NCI-H2196 (cell line): ENCODE measurements around the gene XXYLT1.

Experiments used
- DNase-seq: peaks from one replicate; lab custom pipeline; 2025; ENCODE audit not compliant: unreplicated experiment; lab: John Stamatoyannopoulos, UW

The XXYLT1 gene

GRCh38 chr3:195209083-195209846 is 61.7 kb downstream of the XXYLT1 start:
- DNase-seq = no peak

GRCh38 chr3:195208631-195209030 is 62.3 kb downstream of the XXYLT1 start:
- DNase-seq = no peak

DNA sequence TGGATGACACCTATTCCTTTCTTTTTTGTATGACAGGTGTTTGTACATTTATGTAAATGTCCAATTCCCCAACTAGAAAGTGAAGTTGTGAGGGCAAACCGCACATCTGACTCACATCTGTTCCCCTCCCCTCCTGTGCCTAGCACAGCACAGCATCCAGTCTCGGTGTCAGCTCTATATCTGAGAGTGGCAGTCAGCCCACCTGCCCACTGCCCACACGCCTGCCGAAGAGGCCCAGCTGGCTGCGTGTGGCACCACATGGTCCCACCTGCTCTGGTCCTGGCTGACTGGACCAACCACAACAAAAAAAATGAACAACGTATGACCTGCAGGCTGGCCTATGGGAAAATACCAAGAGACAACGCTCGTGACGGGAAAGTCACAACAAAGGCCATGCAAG is 62.8 kb downstream of the XXYLT1 start:
- no peak for DNase-seq

GRCh38 chr3:195207731-195208130 is 63.2 kb downstream of the XXYLT1 start:
- DNase-seq = no peak

DNA sequence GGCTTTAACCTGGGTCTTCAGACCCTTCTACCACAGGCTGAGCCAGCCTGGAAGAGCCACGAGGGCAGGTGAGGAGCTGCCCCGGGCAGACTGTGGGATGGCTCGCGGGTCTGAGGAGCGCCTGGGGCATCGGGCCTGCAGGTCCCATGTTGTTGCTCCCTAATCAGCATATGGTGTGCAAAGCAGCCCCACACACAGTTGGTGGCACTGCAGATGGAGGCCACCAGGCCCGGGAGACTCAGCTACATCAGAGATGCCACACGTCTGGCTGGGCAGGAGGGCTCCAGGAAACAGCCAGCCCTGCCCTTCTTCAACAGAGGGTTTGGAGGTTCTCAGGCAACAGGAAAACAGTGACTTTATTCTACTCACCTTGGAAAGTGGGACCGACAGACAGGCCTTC is 63.9 kb downstream of the XXYLT1 start:
- DNase-seq = no peak

DNA sequence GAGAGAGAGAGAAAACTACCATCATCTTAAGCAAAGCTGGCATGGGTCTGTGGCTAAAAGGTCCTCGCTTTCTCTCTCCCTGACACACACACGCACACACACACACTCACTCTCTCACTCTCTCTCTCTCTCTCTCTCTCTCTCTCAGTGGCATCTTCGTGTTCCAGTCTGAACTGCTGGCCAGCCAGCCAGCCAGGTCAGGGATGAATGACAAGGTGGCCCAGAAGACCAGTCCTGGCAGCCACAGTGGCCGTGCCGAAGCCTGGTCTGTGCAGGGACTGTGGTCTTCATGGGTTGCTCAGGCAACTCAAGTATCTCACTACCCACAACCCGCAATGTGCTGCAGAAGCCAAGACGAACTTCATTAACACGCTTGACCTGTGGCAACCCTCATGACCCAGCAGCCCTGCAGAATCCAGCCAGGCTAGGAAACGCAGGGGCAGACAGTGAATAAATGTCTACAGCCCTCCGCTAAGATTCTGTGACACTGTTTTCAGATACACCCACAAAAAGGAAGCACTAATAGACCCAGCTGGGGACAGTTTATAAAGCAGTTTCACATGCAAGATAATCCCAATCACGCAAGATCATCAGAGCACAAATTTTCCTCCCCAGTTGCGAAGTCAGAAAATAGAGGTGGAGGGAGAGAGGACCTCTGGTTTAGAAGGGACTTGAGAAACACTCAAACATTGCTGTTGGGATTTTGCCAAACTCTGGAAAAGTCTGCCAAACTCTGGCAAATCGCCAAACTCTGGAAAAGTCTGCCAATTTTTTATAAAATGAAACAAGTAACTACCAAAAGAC is 66.4 kb downstream of the XXYLT1 start:
- peak; percentile 81 for DNase-seq

DNA sequence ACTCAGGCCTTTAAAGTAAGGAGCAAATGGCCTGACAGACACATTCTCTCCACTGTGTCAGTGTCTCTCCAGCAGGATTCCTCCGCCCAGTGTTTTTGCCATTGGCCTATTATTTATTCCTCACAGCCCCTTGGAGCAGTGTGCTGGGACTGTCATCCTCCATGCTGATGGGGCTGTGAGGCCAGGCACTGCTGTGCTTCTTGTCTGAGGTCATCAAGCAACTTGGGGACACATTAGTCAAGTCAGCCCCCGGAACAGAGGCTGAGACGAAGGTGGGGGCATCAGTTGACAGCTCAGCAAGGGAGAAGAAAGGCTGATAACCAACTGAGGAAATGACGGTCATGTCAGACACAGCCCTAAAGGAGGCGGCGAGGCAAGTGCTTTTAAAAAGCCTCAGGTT is 67.4 kb downstream of the XXYLT1 start:
- DNase-seq = no peak

DNA sequence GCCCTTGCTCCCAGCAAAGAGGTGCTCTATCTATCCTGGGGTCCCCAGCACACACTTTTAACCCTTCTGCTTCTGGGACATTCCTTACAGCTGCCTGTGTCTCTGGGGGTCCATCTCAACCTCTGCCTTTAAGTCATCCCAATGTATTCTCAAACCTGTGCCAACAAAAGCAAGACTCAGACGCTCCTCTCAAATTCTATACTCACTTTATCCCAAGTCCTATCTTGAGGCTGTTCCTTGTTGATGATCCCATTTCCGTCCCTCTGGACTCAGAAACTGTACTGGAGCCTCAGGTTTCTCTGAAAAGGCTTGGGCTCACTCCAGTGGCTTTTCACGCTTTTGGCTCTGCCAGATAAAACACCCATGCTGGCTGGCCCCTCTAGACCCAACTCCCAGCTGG is 69.7 kb downstream of the XXYLT1 start:
- DNase-seq = no peak

DNA sequence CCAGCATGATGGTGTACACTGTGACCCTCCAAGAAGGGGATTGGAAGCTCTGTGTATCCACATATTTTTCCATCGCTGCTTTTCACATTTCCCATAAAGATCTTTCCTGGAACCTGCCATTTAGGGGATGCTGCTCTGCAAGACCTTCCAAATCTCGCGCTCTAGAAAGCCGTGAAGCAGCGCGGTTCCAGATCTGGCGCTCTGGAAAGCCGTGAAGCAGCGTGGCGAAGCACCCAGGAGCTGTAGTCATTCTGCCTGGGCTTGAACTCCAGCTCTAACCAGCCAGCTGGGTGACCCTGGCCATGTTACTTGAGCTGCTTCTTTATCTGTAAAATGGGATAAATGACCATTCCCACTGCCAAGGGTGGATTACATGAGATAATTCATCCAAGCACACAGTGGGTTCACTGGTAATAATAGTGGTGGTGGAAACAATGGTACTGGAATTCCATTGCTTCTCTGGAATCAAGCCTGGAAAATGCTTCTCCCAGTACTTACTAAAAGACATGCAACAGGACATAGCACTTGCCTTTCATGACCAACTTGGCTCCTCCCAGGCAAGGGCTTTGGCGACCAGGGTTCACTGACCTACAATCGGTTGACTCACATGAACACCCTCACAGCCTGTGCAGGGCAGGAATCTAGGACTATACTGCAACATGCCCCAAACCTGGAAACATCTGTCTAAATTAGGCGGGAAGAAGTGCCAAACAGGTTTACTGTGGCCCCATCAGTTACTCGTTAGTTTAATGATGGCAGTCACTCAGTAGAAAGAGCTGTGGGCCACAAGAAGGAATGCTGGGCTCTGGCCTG is 70.7 kb downstream of the XXYLT1 start:
- DNase-seq = no peak

DNA sequence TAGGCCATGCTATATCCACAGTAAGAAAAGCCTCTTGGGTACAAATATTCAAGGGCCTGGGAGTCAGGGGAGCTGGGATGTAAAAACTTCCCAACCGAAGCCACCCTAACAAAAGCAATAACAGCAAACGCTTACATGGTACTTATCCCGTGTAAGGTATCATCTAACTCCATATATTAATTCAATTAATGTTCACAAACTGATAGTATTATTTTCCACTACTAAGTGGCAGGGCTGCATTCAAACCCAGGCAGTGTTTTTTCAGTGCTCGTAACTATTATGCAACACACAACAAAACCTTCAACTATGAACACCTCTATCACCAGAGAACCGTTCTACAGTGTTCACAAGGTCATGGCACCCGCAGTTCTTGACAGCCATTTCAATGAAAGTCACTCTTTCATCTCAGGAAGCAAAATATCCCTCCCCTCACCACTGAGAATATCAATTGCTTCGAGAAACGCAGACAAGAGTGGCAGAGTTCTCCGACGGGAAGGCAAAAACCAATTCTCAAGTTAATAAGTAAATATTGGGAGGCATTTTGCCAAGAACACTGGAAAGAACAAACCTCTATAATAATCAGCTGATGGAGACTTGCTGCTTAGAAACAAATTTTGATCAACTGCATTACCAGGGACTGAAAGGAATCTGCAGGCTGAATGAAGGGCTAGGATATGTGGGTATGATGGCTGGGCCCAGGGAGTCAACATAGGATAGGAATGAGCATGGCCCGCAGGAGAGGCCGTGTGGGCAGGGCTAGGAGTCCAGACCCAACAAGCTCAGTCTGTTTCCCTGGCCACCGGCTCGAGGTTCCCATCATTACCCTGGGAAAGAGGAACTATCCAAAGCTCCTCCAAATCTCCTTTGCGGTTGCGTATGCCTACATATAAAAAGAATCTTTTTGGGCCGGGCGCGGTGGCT is 72.3 kb downstream of the XXYLT1 start:
- DNase-seq = peak; percentile 51

DNA sequence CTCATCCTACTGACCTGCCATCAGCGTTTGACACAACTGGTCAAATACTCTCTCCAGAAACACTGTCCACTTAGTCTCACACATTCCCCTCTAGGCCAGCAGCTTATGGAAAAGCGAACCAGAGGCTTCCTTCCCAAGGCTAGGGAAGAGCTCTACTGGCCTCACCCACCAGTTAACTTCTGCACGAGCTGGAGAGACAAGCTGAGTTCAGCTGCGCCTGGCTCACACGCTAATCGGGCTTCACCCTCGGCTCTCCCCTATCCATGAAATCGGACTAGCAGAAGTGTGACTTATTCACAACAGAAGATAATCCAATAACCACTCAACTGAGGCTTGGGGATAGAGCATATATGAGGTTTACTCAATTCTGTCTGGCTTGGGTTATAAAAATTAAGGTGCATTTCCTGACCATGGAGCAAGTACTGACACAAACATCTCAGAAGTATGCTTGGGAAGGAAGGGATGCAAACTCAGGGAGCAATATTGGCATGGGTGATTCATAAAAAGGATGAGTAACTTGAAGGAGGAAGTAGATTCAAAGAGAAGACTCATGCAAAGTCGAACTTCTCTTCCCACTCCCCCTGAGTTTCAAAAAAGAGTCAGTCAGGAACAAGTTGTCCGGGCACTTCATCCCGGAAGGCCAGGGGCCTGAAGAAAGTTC is 73.1 kb downstream of the XXYLT1 start:
- no peak for DNase-seq

DNA sequence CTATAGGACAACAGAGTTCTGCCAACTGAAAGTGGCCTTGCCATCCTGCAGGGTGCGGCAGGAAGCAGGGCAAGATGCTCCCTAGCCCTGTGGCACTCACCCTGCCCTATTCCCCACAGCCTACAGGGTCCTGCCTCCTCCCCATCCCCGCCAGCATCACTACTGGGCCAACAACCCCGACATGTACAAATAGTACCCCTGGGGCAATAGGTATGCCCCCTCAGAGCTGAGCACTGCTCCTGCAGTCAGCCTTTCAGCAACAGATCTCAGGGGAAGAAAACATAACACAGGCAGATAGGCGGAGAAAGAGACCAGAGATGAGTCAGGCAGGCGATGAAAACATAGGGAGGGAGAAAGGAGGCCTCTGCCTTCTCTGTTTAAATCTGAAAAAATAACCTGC is 74.7 kb downstream of the XXYLT1 start:
- no peak for DNase-seq

DNA sequence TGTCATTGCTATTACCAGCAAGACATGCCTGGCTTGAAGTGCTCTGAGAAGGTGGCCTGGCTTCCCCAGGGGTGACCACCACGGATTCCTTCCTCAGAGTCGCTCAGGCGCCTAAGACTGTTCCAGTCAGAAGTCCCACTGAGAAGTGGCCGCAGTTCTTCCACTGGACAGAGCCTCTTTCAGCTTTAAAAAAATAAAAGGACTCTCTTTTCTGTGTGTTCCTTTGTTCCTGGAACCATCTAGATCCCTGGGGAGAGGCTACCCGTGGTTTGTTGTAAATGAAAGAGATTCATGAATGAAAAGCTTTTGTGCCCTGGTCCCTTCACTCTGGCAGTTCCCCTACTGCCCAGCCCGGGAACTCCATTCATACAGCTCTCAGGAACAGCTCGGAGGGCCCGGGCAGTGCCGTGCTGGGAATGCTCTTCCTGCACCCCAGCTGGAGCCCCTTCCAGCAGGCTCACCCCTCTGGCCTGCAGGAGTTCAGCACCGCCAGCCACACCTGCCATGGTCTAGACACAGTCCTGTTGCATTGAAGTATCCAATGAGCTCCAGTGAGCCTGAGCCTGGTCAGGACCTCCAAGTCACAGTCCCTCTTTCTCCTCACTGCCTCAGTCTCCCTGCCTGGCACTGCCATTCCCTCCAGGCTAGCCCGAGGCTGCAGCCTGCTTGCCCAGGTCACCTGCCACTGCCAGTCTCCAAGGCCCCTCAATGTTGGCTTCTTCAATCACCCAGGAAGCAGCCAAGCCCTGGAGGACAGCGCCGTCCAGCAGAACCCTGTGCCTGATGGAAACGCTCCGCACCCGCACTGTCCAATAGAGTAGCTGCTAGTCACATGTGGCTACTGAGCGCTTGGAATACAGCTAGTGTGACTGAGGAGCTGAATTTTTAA is 75.4 kb downstream of the XXYLT1 start:
- DNase-seq = no peak

DNA sequence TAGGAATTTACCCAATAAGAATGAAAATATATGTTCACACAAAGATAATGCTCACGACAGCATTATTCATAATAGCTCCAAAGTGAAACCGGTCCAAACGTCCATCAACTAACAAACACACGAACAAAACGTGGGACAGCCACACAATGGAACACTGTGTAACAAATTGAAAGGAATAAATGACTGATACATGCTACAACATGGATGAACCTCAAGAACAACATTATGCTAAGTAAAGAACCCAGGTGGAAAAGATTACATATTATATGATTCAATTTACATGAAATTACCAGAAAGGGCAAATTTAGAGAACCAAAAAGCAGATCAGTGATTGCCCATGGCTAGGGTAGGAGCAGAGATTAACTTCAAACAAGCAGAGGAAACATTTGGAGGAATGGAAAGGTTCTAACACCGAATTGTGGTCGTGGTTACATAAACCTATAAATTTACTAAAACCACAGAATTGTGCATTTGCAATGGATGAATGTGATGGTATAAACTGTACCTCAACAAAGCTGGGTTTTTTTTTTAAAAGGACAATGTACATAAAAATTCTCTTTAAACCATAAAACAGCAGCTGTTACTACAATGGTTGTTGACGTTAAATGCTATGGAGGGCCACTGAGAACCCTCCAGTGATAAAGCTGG is 76.3 kb downstream of the XXYLT1 start:
- no peak for DNase-seq

DNA sequence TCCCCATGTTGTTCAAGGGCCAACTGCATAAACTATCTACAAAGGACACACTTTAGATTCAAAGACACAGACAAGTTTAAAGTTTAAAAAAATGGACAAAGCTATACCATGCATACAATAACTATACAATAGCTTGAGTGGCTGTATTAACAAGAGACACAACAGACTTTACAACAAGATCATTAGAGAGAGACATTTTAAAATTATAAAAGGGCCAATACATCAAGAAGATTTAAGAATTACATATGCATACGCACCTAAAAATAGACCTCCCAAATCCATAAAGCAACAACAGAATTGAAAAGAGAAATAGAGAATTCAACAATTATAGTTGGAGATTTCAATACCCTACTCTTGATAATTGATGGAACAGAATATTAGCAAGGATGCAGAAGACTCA is 79.4 kb downstream of the XXYLT1 start:
- no peak for DNase-seq

DNA sequence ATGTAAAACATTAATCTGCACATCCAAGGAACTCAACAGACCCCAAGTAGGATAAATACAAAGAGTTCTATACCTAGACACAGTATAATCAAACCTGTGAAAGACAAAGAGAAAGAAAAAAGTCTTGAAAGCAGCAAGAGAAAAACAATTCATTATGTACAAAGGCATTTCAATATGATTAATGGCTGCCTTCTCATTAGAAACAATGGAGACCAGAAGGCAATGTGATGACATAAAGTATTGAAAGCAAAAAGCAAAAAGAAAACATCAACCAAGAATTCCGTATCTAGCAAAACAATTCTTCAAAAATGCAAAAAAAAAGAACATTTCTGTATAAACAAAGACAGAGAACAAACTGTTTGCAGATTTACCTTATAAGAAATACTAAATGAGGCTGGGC is 81.1 kb downstream of the XXYLT1 start:
- DNase-seq = no peak

GRCh38 chr3:195188426-195188927 is 82.5 kb downstream of the XXYLT1 start:
- DNase-seq = no peak
